ENCODE measurements around the gene ARHGAP30.

DNA sequence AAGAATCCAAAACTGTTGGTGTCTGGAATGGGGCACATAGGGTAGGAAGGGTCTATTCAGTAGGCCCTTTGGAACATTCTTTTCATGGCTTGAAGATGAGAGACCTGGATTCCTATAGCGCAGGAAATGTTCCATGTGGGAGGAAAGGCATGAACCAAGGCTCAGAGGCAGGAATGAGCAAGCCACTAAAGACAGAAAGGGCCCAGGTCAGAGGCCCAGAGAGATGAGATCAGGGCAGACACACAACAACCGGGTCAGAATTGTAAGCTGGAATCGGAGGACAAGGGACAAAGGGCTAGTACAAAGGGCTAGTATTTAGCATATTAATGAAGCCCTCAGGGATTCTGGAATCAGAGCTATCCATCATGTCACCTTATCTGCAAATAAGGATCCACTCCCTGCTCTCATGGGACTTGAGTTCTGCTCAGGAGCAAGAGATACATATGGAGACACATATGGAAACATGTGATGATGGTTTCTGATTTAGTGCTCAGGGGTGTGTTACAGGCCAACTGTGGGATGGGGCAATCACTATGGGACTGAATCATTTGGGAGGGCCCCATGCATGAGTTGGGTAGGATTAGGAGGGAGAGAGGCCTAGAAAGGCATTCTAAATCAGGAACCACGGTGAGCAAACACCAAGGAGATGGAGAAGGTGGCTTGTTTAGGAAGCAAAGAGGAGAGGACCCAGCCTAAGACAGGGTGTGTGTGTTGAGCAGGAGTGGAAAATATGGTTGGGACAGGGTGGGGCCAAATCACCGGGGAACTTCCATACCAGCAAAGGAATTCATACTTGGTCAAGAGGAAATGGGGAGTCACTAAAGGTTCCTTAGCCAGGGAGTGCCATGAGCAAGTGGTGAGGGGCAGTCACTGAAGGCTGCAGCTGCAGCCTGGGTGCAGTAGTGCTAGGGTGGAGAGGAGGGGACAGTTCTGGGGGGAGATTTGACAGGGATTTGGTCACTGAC lies 11.0 kb upstream of the ARHGAP30 start:
- TF ChIP-seq, protein P1, sequence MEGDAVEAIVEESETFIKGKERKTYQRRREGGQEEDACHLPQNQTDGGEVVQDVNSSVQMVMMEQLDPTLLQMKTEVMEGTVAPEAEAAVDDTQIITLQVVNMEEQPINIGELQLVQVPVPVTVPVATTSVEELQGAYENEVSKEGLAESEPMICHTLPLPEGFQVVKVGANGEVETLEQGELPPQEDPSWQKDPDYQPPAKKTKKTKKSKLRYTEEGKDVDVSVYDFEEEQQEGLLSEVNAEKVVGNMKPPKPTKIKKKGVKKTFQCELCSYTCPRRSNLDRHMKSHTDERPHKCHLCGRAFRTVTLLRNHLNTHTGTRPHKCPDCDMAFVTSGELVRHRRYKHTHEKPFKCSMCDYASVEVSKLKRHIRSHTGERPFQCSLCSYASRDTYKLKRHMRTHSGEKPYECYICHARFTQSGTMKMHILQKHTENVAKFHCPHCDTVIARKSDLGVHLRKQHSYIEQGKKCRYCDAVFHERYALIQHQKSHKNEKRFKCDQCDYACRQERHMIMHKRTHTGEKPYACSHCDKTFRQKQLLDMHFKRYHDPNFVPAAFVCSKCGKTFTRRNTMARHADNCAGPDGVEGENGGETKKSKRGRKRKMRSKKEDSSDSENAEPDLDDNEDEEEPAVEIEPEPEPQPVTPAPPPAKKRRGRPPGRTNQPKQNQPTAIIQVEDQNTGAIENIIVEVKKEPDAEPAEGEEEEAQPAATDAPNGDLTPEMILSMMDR (IDR thresholded peaks at IDR 0.05), result no peak
- no peak for TF ChIP-seq POLR2A (IDR thresholded peaks at IDR 0.05)
